Stomach (tissue), 4 donors: ENCODE measurements around the gene BBS5.

ENCODE experiments used
- POLR2A ChIP-seq, 4 donors: fragments of 450-650 bp; IDR thresholded peaks; one replicate each; pipeline ENCODE4 v1.6.1; 2016; ENCODE audit warnings: antibody characterized with exemption in 4 of 4, control low read depth in 2 of 4, mild to moderate bottlenecking in 1 of 4, moderate library complexity in 1 of 4
- POLR2AphosphoS5 ChIP-seq, 3 donors: sonication (generic); formaldehyde crosslinking; IDR thresholded peaks; one replicate each; pipeline ENCODE4 v1.6.1; 2016; ENCODE audit warnings: antibody characterized with exemption in 3 of 3

DNA sequence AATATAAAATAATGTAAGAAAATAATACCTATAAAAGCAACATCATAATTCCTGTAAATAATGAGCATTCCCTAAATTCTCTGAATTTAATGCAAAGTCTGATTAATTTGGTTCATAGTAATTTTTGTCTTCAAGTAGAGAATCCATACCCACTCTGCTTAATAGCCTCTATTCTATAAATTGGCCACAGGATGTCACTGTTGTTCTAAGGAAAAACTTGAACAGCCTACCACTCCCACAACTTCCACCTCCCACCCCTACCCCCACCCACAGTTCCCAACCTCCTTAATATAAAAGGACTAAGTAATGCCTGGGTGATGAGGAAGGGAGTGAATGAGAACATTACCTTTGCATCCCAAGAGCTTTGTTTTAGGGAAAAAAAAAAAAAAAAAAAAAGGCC is 27.2 kb upstream of the BBS5 start:
- TF ChIP-seq POLR2A (IDR thresholded peaks at IDR 0.05) (no peak), POLR2AphosphoS5 (IDR thresholded peaks at IDR 0.05) (no peak)
